Ovary (tissue), 3 donors: ENCODE data around the gene MBD3.

Experiments used
- POLR2A ChIP-seq: fragments of 450-650 bp; IDR thresholded peaks from one replicate; pipeline ENCODE4 v1.6.1; 2017; ENCODE audit warnings: antibody characterized with exemption, mild to moderate bottlenecking, moderate library complexity
- TF ChIP-seq, protein P1 (sequence below), 3 donors: fragments of 450-650 bp in 2 of 3; fragments of 200-600 bp in 1 of 3; IDR thresholded peaks; one replicate each; pipeline versions ENCODE4 v1.5.1 to v1.8.0; 2016 to 2022; ENCODE audit warnings: antibody characterized with exemption in 3 of 3, mild to moderate bottlenecking in 1 of 3
- donor health status: DM: no; HTN: no; CAD: no.

DNA sequence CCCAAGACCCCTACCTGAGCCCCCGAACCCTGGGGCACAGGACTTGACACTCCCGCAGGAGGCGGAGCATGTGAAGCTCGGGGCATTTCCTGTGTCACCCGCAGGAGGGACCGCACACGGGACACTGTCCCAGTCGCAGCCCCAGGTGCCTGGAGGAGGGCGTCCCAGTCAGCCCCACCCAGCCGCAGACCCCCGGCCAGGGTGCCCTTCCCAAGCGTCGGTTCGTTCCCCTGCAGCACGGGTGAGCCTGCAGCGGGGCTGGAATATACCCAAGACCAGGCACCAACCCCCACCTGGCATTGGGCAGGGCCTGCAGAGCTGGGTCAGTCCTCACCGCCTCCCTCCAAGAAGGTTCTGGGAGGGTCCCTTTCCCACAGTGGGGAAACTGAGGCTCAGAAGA, 38.1 kb upstream of the MBD3 start:
- TF ChIP-seq, protein P1, sequence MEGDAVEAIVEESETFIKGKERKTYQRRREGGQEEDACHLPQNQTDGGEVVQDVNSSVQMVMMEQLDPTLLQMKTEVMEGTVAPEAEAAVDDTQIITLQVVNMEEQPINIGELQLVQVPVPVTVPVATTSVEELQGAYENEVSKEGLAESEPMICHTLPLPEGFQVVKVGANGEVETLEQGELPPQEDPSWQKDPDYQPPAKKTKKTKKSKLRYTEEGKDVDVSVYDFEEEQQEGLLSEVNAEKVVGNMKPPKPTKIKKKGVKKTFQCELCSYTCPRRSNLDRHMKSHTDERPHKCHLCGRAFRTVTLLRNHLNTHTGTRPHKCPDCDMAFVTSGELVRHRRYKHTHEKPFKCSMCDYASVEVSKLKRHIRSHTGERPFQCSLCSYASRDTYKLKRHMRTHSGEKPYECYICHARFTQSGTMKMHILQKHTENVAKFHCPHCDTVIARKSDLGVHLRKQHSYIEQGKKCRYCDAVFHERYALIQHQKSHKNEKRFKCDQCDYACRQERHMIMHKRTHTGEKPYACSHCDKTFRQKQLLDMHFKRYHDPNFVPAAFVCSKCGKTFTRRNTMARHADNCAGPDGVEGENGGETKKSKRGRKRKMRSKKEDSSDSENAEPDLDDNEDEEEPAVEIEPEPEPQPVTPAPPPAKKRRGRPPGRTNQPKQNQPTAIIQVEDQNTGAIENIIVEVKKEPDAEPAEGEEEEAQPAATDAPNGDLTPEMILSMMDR (IDR thresholded peaks at IDR 0.05): no peak
- TF ChIP-seq POLR2A: no peak
